H1 (cell line): ENCODE results near the gene TNIP1. TPM values are rescaled to one million over a fixed set of nuclear protein-coding genes. Genes with fewer than 3 reads are reported as not detected.

ENCODE experiments used
- ATF2 ChIP-seq: IDR thresholded peaks from 2 replicates; pipeline ENCODE4 v1.6.1; 2012; ENCODE audit warnings: low read length, inconsistent platforms
- GTF2F1 ChIP-seq: IDR thresholded peaks from 2 replicates; pipeline ENCODE4 v1.6.1; 2012; ENCODE audit warnings: low read depth, low read length, improper control_type of control experiment, borderline replicate concordance
- NANOG ChIP-seq: IDR thresholded peaks from 2 replicates; pipeline ENCODE4 v1.6.1; 2011; ENCODE audit warnings: low read length, low read depth, mild to moderate bottlenecking, inconsistent platforms; ENCODE audit not compliant: insufficient read depth, poor library complexity, severe bottlenecking
- polyA plus RNA-seq, 7 experiments: library from polyadenylated mRNA; depleted of rRNA in 3 of 7; stranded (reverse) in 5 of 7; unstranded in 2 of 7; fragments of >200 nt in 5 of 7; fragments of 200-250 nt in 2 of 7; gene quantifications; 1 replicate in 5 of 7; 2 replicates in 1 of 7; 4 replicates in 1 of 7; pipeline versions ENCODE4 v1.2.1 to v1.2.3, GENCODE V29; 2011 to 2013; ENCODE audit warnings: missing spikeins in 2 of 7, mixed read lengths in 2 of 7
- total RNA-seq: library from RNA; stranded (reverse); fragmentation: NEBNext Ultra II Directional; extraction: Animal tissue kit (Norgen Biotek cat#: 25700); gene quantifications from 2 replicates; pipeline ENCODE4 v1.2.1, GENCODE V29; 2021

Gene TNIP1
- total and polyA plus RNA-seq, 2 of the 8 experiments (the other 6 are each of a cell fraction or from before 2014, with no cell fraction given), result 14.2 to 31.9 TPM

DNA sequence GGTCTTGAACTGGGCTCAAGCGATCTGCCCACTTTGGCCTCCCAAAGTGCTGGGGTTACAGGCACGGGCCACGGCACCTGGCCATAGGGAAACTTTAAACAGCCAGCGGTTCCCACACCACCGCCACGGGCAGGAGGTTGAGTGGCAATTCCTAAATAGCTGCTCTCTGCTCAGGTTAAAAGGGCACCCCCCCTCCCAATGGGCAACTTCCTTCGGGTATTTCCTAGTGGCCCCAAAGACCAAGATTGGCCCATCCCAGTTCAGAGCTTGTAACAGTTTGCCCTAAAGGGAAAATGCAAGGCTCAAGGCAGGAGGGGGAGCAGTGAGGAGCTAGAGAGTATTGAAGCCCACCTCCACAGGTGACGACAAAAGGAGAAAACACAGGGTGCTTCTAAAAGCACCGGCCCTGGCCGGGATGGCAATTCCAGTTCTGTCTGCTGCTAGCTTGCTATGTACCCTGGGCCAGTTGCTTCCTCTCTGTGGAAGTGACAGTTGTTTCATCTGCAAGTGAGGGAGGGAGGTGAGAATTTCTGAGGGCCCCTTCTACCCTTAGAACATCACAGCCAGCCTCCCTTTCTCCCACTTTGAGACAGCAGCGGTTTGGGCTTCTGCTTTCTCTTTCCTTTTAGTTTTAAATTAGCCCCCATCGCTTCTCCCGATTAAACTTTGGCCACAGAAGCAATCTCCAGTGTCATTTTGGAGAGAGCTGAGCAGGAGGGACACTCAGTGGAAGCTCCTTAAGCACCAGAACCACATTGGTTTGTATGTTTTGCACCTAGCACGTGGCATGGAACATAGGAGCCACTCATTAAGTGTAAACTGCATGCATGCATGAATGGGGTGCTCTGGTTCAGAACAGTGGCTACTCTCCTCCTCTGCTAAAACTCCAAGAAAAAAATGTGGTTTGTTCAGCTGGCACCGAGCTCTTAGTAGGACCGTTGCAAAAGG is 17.3 kb upstream of the TNIP1 start (continued):
- TF ChIP-seq ATF2 (no peak), NANOG (no peak), GTF2F1 (no peak)
